Lower leg skin (tissue), 3 donors: ENCODE measurements around the gene VPS4B.

Experiments used
- CTCF ChIP-seq, 3 donors: fragments of 450-650 bp; IDR thresholded peaks; one replicate each; pipeline ENCODE4 v1.5.1; 2016; ENCODE audit warnings: antibody characterized with exemption in 3 of 3, mild to moderate bottlenecking in 3 of 3, moderate library complexity in 2 of 3
- POLR2A ChIP-seq, 2 donors: fragments of 450-650 bp; IDR thresholded peaks; one replicate each; pipeline ENCODE4 v1.6.1; 2016 to 2017; ENCODE audit warnings: antibody characterized with exemption in 2 of 2, mild to moderate bottlenecking in 1 of 2, moderate library complexity in 1 of 2

- TF ChIP-seq CTCF (IDR thresholded peaks at IDR 0.05) (no peak), POLR2A (IDR thresholded peaks at IDR 0.05) (no peak)
These were observed 29.8 kb upstream of the VPS4B start for GRCh38 chr18:63451799-63452660.
